Activated CD8-positive, alpha-beta memory T cell treated with anti-CD3 and anti-CD28 coated beads for 48 hours (primary cell): ENCODE results near the gene FAM234A.

Experiments used
- DNase-seq, 3 experiments: peaks; one replicate each; pipeline ENCODE4 v3.0.0-alpha.2; 2020; ENCODE audit warnings: low read depth in 2 of 3, low spot score in 2 of 3

FAM234A gene

DNA sequence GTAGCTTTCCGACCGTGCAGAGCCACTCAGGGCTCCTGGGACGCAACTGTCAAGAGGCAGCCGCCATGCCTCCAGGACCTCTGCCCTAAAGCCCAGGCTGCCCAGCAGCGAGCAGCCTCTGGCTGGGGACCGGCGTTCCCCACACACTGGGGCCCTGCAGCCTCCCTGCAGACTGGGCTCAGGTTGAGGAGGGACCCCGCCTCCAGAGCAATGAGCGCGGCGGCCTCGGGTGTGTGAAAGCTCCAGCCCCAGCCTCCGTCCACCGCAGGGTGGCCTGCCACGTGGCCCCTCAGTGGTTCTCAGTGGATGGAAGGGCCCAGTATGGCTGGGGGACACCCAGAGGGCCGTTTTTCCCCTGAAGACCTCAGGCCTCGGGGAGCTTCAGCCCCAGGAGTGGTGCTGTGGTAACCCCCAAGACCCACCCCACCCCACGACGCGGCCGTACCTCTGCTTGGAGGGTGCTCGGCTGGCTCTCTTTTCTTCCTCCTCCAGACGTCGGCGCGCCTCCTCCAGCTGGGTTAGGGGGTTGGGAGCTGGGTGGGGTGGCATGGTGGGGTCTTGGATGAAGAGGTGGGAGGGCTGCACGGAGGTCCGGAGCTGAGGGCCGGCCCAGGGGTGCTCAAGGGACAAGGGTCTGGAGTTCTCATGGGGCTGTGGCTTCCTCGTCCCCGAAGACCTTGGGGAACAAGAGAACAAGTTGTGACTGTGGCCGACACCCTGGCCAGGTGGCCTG lies 58.6 kb downstream of the FAM234A start:
- DNase-seq: no peak

- no peak for DNase-seq
Observed at GRCh38 chr16:296276-296675, 61.7 kb downstream of the FAM234A start.

DNA sequence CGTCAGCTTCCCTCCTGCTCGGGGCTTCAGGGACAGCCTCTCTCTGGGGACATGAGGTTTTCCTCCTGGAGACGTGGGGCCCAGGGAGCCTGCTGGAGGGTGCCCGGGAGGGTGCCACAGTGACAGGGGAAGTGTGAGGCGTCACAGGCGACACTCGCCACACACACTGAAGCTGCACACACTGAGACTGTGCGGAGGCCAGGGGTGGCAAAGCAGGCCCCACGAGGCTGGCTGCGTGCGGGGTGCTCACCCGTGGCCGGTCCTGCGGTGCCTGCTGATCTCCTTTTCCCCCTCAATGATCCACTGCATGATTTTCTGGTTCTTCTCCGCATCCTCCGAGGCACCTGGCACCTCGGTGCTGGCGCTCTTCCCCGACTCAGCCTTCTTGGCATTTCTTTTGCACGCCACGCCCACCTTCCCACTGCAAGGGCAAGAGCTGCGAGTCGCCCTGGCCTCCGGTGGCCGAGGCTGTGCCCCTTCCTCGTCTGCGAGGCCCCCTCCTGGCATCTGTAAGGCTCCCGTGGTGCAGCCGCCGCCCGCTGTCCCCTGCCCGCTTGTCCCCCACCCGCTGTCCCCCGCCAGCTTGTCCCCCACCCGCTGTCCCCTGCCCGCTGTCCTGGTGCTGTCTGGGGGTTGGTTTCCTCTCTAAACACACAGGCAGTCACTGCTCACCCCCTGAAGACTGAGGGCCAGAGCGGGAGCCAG lies 62.3 kb downstream of the FAM234A start:
- no peak for DNase-seq

DNA sequence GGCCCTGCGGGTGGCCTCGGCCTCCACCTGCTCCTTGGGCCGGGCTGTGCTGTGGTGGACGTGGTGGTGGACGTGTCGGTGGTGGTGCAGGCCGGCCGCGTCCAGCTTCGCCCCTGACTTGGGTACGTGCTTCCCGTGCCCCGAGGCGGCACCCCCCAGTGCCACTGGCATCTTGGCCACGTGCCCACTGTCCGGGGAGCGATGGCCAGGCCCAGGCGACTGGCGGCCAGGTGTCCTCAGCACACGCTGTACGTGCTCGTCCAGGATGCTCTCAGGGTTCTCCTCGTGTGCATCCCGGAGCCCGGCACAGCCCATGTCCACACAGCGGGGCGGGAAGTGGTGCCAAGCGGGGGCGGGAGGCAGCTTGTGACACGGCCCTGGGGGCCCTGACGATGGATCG lies 63.2 kb downstream of the FAM234A start:
- DNase-seq: no peak

DNA sequence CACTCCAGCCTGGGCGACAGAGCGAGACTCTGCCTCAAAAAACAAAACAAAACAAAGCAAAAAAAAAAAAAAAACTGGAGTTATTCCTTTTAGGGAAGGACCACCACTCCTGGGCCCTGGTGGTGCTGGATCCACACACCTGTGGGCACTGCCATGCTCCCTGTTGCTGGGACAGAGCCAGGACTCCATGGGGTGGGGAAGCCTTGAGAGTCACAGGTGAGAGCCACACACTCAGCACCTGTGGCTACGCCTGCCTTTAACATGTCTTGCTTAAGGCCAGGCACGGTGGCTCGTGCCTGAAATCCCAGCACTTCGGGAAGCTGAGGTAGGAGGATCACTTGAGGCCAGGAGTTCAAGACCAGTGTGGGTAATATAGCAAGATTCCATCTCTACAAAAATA lies 66.6 kb downstream of the FAM234A start:
- no peak for DNase-seq

GRCh38 chr16:301950-302349 lies 67.3 kb downstream of the FAM234A start:
- no peak for DNase-seq

GRCh38 chr16:303760-304505 lies 69.3 kb downstream of the FAM234A start:
- no peak for DNase-seq

GRCh38 chr16:305916-306626 lies 71.5 kb downstream of the FAM234A start:
- DNase-seq: no peak

GRCh38 chr16:306911-307370 lies 72.3 kb downstream of the FAM234A start:
- DNase-seq: no peak

DNA sequence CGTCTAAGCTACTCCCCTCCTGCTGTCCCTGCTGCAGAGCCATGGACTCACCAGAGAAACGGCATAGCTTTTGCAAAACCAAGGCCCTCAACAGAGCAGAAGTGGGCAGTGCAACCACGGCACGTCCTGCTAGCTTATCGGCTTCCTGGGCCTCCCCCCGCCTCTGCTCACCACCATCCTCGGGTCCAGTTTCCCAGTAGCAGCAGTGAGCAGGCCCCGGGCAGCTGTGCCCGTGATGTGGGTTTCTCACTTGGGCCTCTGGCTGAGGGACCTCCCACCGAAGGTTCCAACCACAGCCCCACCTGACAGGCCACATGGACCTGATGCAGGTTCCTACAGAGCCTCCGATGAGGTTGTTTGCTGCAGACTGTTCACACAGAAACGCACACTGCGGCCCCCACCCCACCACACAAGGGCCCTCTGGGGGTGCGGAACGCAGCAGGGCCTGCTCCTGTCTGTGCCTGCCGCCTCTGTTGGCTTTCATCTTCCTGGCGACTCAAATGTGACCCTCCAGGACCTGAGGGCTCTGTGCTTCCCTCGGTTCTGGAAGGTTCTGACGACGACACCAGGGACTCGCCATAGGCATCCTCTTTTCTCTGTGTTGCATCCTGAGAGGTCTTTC lies 73.2 kb downstream of the FAM234A start:
- no peak for DNase-seq

GRCh38 chr16:309476-309875 lies 74.9 kb downstream of the FAM234A start:
- DNase-seq: no peak

- DNase-seq: no peak
Observed at GRCh38 chr16:311725-312124, 77.1 kb downstream of the FAM234A start.

DNA sequence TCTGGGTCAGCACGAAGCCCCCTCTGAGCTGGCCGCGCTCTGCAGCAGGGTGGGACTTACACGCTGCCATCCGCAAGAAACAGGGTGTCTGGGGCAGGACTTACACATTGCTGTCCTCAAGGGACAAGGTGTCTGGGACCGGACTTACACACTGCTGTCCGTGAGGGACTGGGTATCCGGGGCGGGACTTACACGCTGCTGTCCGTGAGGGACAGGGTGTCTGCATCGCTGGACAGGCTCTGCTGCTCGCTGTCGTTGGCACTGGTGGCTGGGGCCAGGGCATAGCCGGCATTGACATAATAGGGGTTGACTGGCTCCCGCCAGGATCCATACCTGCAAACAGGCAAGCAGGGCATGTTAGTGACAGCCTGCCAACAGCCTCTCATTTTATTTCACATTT lies 79.7 kb downstream of the FAM234A start:
- DNase-seq: no peak

- DNase-seq: no peak
Observed at GRCh38 chr16:314795-315299, 80.2 kb downstream of the FAM234A start.
